HG03558 (cell line): ENCODE results near the gene SPIB.
"Not testable (repeated sequence)": the region's sequence is repeated elsewhere in the genome, so short reads cannot be mapped to it uniquely, and the experiment has no call there.

Source experiments
- ATAC-seq: cut with Tn5 transposase; IDR thresholded peaks from one replicate; pipeline ENCODE4 v1.9.1; 2021; ENCODE audit warnings: moderate number of reproducible peaks; ENCODE audit not compliant: unreplicated experiment; ENCODE audit errors: extremely low read depth

SPIB gene

GRCh38 chr19:50435221-50435620, 16.5 kb downstream of the SPIB start:
- no peak for ATAC-seq

DNA sequence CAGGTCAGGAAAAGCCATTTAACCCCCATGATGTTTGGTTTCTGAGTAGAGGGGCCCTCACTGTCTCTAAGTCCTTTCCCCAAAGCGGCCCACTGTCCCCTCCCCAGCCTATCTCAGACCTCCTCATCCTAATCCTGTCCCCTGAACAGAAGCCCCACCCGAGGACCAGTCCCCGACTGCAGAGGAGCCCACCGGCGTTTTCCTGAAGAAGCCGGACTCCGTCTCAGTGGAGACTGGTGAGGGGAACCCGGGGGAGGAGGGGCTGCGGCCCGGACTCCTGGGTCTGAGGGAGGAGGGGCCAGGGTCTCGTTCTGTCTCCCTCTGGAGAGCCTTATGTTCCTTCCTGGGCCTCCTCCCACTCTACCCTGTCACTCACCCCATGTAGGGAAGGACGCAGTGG, 16.9 kb downstream of the SPIB start:
- no peak for ATAC-seq

- ATAC-seq: no peak
Observed at GRCh38 chr19:50437862-50438449, 19.2 kb downstream of the SPIB start.

DNA sequence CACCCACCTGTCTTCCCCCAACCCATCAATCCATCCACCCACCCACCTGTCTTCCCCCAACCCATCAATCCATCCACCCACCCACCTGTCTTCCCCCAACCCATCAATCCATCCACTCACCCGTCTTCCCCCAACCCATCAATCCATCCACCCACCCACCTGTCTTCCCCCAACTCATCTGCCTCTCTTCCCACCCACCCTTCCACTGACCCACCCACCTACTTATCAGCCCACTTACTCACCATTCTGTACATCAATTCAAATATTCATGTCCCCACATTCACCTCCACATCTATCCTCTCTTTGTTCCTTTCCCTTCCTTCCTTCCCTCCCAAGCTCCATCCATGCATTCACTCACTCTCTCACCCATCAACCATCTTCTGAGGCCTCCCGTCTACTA, 20.4 kb downstream of the SPIB start:
- not testable (repeated sequence) for ATAC-seq

GRCh38 chr19:50444059-50444458, 25.3 kb downstream of the SPIB start:
- no peak for ATAC-seq

GRCh38 chr19:50447053-50447452, 28.3 kb downstream of the SPIB start:
- no peak for ATAC-seq

GRCh38 chr19:50447750-50448149, 29.0 kb downstream of the SPIB start:
- no peak for ATAC-seq

GRCh38 chr19:50449236-50449899, 30.6 kb downstream of the SPIB start:
- ATAC-seq: no peak

DNA sequence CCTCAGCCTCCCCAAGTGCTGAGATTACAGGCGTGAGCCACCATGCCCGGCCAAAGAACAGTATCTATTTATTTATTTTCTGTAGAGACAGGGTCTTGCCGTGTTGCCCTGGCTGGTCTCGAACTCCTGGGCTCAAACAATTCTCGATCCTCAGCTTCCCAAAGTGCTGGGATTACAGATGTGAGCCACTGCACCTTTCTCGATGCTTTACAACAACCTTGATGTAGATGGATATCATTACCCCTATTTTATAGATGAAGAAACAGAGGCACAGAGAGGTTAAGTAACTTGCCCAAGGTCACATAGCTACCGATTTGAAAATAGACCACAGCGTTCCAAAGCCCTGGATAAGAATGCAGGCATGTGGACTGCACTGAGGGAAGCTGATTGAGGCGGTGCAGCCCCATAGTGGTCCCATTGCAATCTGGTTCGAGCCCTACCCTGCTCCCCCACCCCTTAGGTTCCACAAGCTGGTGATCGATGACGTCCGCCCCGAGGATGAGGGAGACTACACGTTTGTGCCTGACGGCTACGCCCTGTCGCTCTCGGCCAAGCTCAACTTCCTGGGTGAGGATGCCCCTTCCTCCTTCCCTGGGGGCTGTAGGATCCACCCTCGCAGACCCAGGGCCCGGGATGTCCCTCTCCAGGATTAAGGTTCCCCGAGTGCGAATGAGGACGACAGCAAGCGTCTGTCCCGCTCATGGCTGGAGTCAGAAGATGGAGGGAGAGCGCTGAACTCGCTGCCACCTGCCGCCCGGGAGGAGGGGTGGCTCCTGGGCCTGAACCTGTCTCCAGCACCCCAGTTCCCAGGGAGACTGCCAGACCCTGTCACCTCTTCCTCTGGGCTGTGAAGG, 31.9 kb downstream of the SPIB start:
- ATAC-seq: no peak

GRCh38 chr19:50451223-50451534, 32.4 kb downstream of the SPIB start:
- ATAC-seq: no peak

DNA sequence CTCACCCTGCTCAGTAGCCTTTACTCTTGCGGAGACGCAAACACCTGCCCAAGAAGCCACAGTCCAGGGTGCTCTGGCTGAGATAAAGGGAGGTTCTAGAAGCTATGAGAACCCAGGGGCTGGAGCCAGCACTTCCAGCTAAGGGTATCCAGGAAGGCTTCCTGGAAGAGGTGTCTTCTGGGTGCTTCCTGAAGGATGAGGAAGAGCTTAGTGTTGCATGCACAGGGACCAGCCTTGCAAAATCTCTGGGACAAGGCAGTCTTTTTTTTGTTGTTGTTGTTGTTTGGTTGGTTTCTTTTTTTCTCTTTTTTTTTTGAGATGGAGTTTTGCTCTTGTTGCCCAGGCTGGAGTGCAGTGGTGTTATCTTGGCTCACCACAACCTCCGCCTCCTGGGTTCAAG, 34.5 kb downstream of the SPIB start:
- no peak for ATAC-seq

- no peak for ATAC-seq
Observed at GRCh38 chr19:50455992-50456391, 37.3 kb downstream of the SPIB start.

GRCh38 chr19:50457300-50457699, 38.6 kb downstream of the SPIB start:
- ATAC-seq: no peak

GRCh38 chr19:50458396-50459066, 39.8 kb downstream of the SPIB start:
- ATAC-seq: no peak

GRCh38 chr19:50459067-50459456, 40.3 kb downstream of the SPIB start:
- ATAC-seq: no peak

GRCh38 chr19:50459638-50460037, 40.9 kb downstream of the SPIB start:
- no peak for ATAC-seq

DNA sequence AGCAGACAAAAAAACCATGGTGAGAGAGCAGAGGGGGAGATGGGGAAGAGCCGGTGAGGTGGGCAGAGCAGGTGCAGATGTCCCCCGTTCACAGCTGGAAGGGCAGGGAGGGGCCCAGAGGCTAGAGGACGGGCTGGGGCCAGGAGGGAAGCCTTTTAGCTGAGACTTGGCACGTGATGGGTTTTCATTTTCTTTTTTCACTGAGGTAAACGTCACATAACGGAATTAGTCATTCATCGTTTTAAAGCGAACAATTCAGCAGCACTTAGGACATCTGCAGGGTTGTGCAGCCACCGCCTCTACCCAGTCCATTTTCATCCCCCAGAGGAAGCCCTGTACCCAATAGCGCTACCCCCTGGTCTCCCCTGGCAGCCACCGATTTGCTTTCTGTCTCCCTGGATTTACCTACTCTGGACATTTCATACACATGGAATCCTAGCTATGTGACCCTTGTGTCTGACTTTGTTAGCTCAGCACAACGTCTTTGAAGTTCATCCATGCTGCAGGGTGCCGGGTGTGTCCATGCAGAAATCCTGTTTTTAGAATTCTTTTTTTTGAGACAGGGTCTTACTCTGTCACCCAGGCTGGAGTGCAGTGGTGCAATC, 41.5 kb downstream of the SPIB start:
- no peak for ATAC-seq

GRCh38 chr19:50461066-50461875, 42.5 kb downstream of the SPIB start:
- no peak for ATAC-seq

DNA sequence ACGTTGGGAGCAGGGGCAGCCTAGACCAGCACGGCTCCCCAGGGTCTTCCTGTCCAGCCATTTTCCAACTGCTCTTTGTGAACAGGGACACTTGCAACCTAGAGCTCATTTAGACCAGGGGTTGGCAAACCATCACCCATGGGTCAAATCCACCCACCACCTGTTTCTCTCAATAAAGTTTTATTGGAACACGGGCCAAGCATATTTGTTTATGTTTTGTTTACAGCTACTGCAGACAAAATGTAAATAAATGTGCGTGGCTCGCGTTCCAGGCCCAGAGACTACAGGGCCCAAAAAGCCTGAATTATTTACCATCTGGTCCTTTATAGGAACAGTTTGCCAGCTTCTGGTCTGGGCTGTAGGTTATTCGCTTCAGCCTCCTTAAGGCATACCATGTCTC, 44.2 kb downstream of the SPIB start:
- ATAC-seq: no peak

GRCh38 chr19:50464348-50464747, 45.6 kb downstream of the SPIB start:
- ATAC-seq: no peak
